ENCODE data around the gene SF1.

The SF1 gene

GRCh38 chr11:64747961-64748665 is 30.2 kb downstream of the SF1 start:
- no peak for TF ChIP-seq CTCF (IDR thresholded peaks at IDR 0.05; ENCODE audit: borderline replicate concordance, insufficient read depth, low read depth, low read length)
- H3K4me3 ChIP-seq (ENCODE audit: low read depth, low read length): no peak overlapping the region

- no peak overlapping the region for H3K4me3 ChIP-seq (ENCODE audit: low read depth, low read length)
- TF ChIP-seq CTCF (IDR thresholded peaks at IDR 0.05; ENCODE audit: borderline replicate concordance, insufficient read depth, low read depth, low read length): no peak
These were observed 31.9 kb downstream of the SF1 start for GRCh38 chr11:64746486-64746885.

GRCh38 chr11:64745521-64746328 is 32.6 kb downstream of the SF1 start:
- TF ChIP-seq CTCF (IDR thresholded peaks at IDR 0.05; ENCODE audit: borderline replicate concordance, insufficient read depth, low read depth, low read length): no peak
- peak overlapping the region; percentile 64 for H3K4me3 ChIP-seq (ENCODE audit: low read depth, low read length)

- H3K4me3 ChIP-seq (ENCODE audit: low read depth, low read length): peak overlapping the region; percentile 64
- TF ChIP-seq CTCF (IDR thresholded peaks at IDR 0.05; ENCODE audit: borderline replicate concordance, insufficient read depth, low read depth, low read length): no peak
These were observed 33.2 kb downstream of the SF1 start for GRCh38 chr11:64745189-64745520.

- no peak for TF ChIP-seq CTCF (IDR thresholded peaks at IDR 0.05; ENCODE audit: borderline replicate concordance, insufficient read depth, low read depth, low read length)
- peak overlapping the region; percentile 64 for H3K4me3 ChIP-seq (ENCODE audit: low read depth, low read length)
These were observed 33.7 kb downstream of the SF1 start for GRCh38 chr11:64744544-64745188.

GRCh38 chr11:64743591-64744543 is 34.5 kb downstream of the SF1 start, which contains the start of gene RASGRP2:
TSS of gene RASGRP2 (minus strand) at chr11:64744142. CDS start at chr11:64742866, 1,276 bp downstream.
- peak; percentile 88 for TF ChIP-seq CTCF (IDR thresholded peaks at IDR 0.05; ENCODE audit: borderline replicate concordance, insufficient read depth, low read depth, low read length)
- peak within 1 kb of the TSS; percentile 64 for H3K4me3 ChIP-seq (ENCODE audit: low read depth, low read length)
